H9 (cell line): ENCODE results near the gene PPP1R13L. TPM values are rescaled to one million over a fixed set of nuclear protein-coding genes. Genes with fewer than 3 reads are reported as not detected.

Source experiments
- DNase-seq: peaks from one replicate; pipeline ENCODE4 v3.0.0-alpha.2; 2017
- H2AFZ ChIP-seq: one replicate; pipeline ENCODE4 v1.6.1; 2013; ENCODE audit warnings: mild to moderate bottlenecking, low read length, control low read depth, moderate library complexity
- H2AK5ac ChIP-seq: 2 replicates; pipeline ENCODE4 v1.6.1; 2013; ENCODE audit warnings: low read length, control low read depth, mixed read lengths; ENCODE audit not compliant: insufficient read length
- H2BK120ac ChIP-seq: one replicate; pipeline ENCODE4 v1.6.1; 2013; ENCODE audit warnings: low read depth, mild to moderate bottlenecking, low read length, control low read depth, inconsistent platforms; ENCODE audit not compliant: poor library complexity, severe bottlenecking
- H2BK12ac ChIP-seq: 2 replicates; pipeline ENCODE4 v1.6.1; 2013; ENCODE audit warnings: low read length, control low read depth, mixed read lengths, low read depth; ENCODE audit not compliant: insufficient read length
- H2BK15ac ChIP-seq: 2 replicates; pipeline ENCODE4 v1.6.1; 2013; ENCODE audit warnings: low read depth, low read length, control low read depth
- H2BK20ac ChIP-seq: one replicate; pipeline ENCODE4 v1.6.1; 2013; ENCODE audit warnings: low read depth, mild to moderate bottlenecking, low read length, control low read depth, inconsistent platforms; ENCODE audit not compliant: poor library complexity, severe bottlenecking
- H2BK5ac ChIP-seq: 2 replicates; pipeline ENCODE4 v1.6.1; 2013; ENCODE audit warnings: low read length, control low read depth, mixed read lengths; ENCODE audit not compliant: insufficient read length
- H3K14ac ChIP-seq: 2 replicates; pipeline ENCODE4 v1.6.1; 2013; ENCODE audit warnings: low read length, control low read depth; ENCODE audit not compliant: insufficient read depth
- H3K18ac ChIP-seq: 2 replicates; pipeline ENCODE4 v1.6.1; 2013; ENCODE audit warnings: low read depth, mild to moderate bottlenecking, mixed read lengths, low read length, control low read depth; ENCODE audit not compliant: insufficient read length
- H3K23ac ChIP-seq: 2 replicates; pipeline ENCODE4 v1.6.1; 2013; ENCODE audit warnings: low read length, control low read depth, mixed read lengths, low read depth; ENCODE audit not compliant: insufficient read length
- H3K23me2 ChIP-seq: 2 replicates; pipeline ENCODE4 v1.6.1; 2013; ENCODE audit warnings: low read depth, mild to moderate bottlenecking, mixed read lengths, low read length, control low read depth; ENCODE audit not compliant: insufficient read length, poor library complexity, severe bottlenecking
- H3K27ac ChIP-seq: 2 replicates; pipeline ENCODE4 v1.5.1; 2013; ENCODE audit warnings: low read length, control low read depth, mixed read lengths, low read depth; ENCODE audit not compliant: insufficient read length
- H3K27me3 ChIP-seq: 2 replicates; pipeline ENCODE4 v1.6.1; 2013; ENCODE audit warnings: low read length, control low read depth, inconsistent platforms; ENCODE audit not compliant: insufficient read depth
- H3K4ac ChIP-seq: 2 replicates; pipeline ENCODE4 v1.6.1; 2013; ENCODE audit warnings: low read depth, mild to moderate bottlenecking, control low read depth, inconsistent platforms, low read length, moderate library complexity
- H3K4me1 ChIP-seq: 2 replicates; pipeline ENCODE4 v1.6.1; 2013; ENCODE audit warnings: low read length, control low read depth, inconsistent platforms; ENCODE audit not compliant: insufficient read depth
- H3K4me2 ChIP-seq: 2 replicates; pipeline ENCODE4 v1.6.1; 2013; ENCODE audit warnings: low read length, control low read depth, mixed read lengths; ENCODE audit not compliant: insufficient read length, insufficient read depth
- H3K56ac ChIP-seq: 2 replicates; pipeline ENCODE4 v1.6.1; 2013; ENCODE audit warnings: low read depth, mild to moderate bottlenecking, mixed read lengths, low read length, control low read depth; ENCODE audit not compliant: insufficient read length
- H3K79me1 ChIP-seq: 2 replicates; pipeline ENCODE4 v1.6.1; 2013; ENCODE audit warnings: low read depth, mild to moderate bottlenecking, moderate library complexity, low read length, control low read depth, inconsistent platforms; ENCODE audit not compliant: insufficient read depth, poor library complexity, severe bottlenecking
- H3K79me2 ChIP-seq: 2 replicates; pipeline ENCODE4 v1.6.1; 2013; ENCODE audit warnings: low read length, control low read depth, inconsistent platforms; ENCODE audit not compliant: insufficient read depth
- H3K9ac ChIP-seq: 2 replicates; pipeline ENCODE4 v1.6.1; 2013; ENCODE audit warnings: low read length, control low read depth, mixed read lengths; ENCODE audit not compliant: insufficient read length; ENCODE audit errors: extremely low read depth
- H3K9me3 ChIP-seq: one replicate; pipeline ENCODE4 v1.6.1; 2013; ENCODE audit warnings: low read depth, low read length, inconsistent platforms; ENCODE audit not compliant: control insufficient read depth
- H3T11ph ChIP-seq: one replicate; pipeline ENCODE4 v1.6.1; 2013; ENCODE audit warnings: mild to moderate bottlenecking, low read length, control low read depth, inconsistent platforms
- H4K20me1 ChIP-seq: one replicate; pipeline ENCODE4 v1.6.1; 2013; ENCODE audit not compliant: control insufficient read depth, insufficient read length, insufficient read depth
- H4K5ac ChIP-seq: 2 replicates; pipeline ENCODE4 v1.6.1; 2013; ENCODE audit warnings: low read depth, mild to moderate bottlenecking, mixed read lengths, low read length, control low read depth; ENCODE audit not compliant: insufficient read length
- H4K8ac ChIP-seq: replicated peaks from 2 replicates; pipeline ENCODE4 v1.6.1; 2013; ENCODE audit warnings: low read length, control low read depth, mixed read lengths, low read depth; ENCODE audit not compliant: insufficient read length
- H4K91ac ChIP-seq: 2 replicates; pipeline ENCODE4 v1.6.1; 2013; ENCODE audit warnings: low read depth, mild to moderate bottlenecking, moderate library complexity, mixed read lengths, low read length, control low read depth; ENCODE audit not compliant: insufficient read length
- H3K27ac Mint-ChIP-seq, 3 experiments: 2 replicates in 2 of 3; 3 replicates in 1 of 3; pipeline ENCODE4 v1.8.0; 2020 to 2021; ENCODE audit warnings: mixed read lengths in 3 of 3, mild to moderate bottlenecking in 1 of 3, moderate library complexity in 1 of 3
- H3K27me3 Mint-ChIP-seq: 2 replicates; pipeline ENCODE4 v1.8.0; 2021; ENCODE audit warnings: low read depth, mild to moderate bottlenecking, moderate library complexity, mixed read lengths
- H3K36me3 Mint-ChIP-seq, 3 experiments: 2 replicates in 2 of 3; 3 replicates in 1 of 3; pipeline ENCODE4 v1.8.0; 2020 to 2021; ENCODE audit warnings: low read depth in 3 of 3, mixed read lengths in 3 of 3; ENCODE audit not compliant: insufficient read depth in 1 of 3
- H3K4me1 Mint-ChIP-seq, 2 experiments: 2 replicates each; pipeline ENCODE4 v1.8.0; 2020; ENCODE audit warnings: mixed read lengths in 2 of 2
- H3K4me3 Mint-ChIP-seq, 2 experiments: 2 replicates in 1 of 2; 3 replicates in 1 of 2; pipeline ENCODE4 v1.8.0; 2020 to 2021; ENCODE audit warnings: mild to moderate bottlenecking in 2 of 2, mixed read lengths in 2 of 2, moderate library complexity in 1 of 2
- H3K9me3 Mint-ChIP-seq, 2 experiments: 2 replicates in 1 of 2; 3 replicates in 1 of 2; pipeline ENCODE4 v1.8.0; 2020; ENCODE audit warnings: mild to moderate bottlenecking in 2 of 2, mixed read lengths in 2 of 2, moderate library complexity in 1 of 2
- WGBS: extraction: QIAGEN DNeasy Blood & Tissue Kit; methylation state at CpG from one replicate; pipeline ENCODE4 v1.1.7; 2013; ENCODE audit warnings: missing lambda C conversion rate, low lambda C conversion rate, mixed read lengths; ENCODE audit not compliant: insufficient read length; ENCODE audit errors: extremely low coverage; 5-methylcytosine and 5-hydroxymethylcytosine counted together
- total RNA-seq: library from RNA; stranded (reverse); gene quantifications from 2 replicates; pipeline ENCODE4 v1.2.1, GENCODE V29; 2021
- TF ChIP-seq, protein P1 (sequence below): fragments of 200-600 bp; sonication (generic); conservative IDR thresholded peaks from 3 replicates; pipeline ENCODE4 v1.8.0; 2021; ENCODE audit warnings: antibody characterized with exemption, mild to moderate bottlenecking

The PPP1R13L gene
- total RNA-seq, 1 experiment from 2014 or later = 42.6 TPM

DNA sequence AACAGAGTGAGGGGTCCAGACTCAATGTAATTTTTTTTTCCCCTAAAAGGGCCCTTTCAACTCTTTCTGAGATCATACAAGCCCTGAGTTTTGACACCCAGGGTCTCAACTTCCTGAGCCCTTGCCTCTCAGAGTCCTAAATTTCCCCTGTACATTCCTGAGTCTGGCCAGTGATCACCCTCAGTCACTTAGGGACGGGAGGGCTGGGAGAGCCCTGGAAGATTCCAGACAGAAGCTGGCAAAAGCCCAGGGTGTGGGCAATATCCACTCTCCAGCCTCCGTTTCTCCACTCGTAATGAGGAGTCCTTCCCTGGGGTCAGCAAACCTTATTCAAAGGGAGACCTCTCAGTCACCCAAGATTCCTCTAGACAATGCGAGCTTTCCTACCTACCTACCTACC lies 1.6 kb downstream of the PPP1R13L start:
- Histone ChIP-seq H2AK5ac (no peak overlapping the region), H4K8ac (no peak overlapping the region), H4K5ac (no peak overlapping the region), H3K4me1 (peaks cover 7% of the 10 kb centered on the region; the same call in 1 of the 2 replicates), H3T11ph (no peak overlapping the region), H3K27ac (no peak overlapping the region), H3K9ac (no peak overlapping the region), H3K9me3 (no peaks in the 10 kb centered on the region), H3K23ac (no peak overlapping the region), H4K91ac (no peak overlapping the region), H2BK5ac (no peak overlapping the region), H3K27me3 (no peaks in the 10 kb centered on the region), H3K79me1 (no peaks in the 10 kb centered on the region), H3K23me2 (peaks cover 23% of the 10 kb centered on the region), H2BK12ac (no peak overlapping the region), H3K56ac (no peak overlapping the region), H3K18ac (no peak overlapping the region), H3K4ac (no peak overlapping the region), H3K4me2 (peak overlapping the region; percentile 93), H4K20me1 (no peaks in the 10 kb centered on the region), H2BK15ac (no peak overlapping the region), H2BK20ac (no peak overlapping the region), H2BK120ac (no peak overlapping the region), H2AFZ (no peak overlapping the region), H3K14ac (no peak overlapping the region), H3K79me2 (no peaks in the 10 kb centered on the region; the same call in 1 of the 2 replicates)
- peaks cover 4% of the 10 kb centered on the region; the same call in 1 of the 2 replicates for H3K27me3 Mint-ChIP-seq
- TF ChIP-seq, protein P1, sequence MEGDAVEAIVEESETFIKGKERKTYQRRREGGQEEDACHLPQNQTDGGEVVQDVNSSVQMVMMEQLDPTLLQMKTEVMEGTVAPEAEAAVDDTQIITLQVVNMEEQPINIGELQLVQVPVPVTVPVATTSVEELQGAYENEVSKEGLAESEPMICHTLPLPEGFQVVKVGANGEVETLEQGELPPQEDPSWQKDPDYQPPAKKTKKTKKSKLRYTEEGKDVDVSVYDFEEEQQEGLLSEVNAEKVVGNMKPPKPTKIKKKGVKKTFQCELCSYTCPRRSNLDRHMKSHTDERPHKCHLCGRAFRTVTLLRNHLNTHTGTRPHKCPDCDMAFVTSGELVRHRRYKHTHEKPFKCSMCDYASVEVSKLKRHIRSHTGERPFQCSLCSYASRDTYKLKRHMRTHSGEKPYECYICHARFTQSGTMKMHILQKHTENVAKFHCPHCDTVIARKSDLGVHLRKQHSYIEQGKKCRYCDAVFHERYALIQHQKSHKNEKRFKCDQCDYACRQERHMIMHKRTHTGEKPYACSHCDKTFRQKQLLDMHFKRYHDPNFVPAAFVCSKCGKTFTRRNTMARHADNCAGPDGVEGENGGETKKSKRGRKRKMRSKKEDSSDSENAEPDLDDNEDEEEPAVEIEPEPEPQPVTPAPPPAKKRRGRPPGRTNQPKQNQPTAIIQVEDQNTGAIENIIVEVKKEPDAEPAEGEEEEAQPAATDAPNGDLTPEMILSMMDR = no peak
- peaks cover 2 to 6% (median 3%) of the 10 kb centered on the region in 3 experiments; a peak in 6 of 7 replicates for H3K36me3 Mint-ChIP-seq
- no CpG with 5 or more reads among the region's 4 CpGs for WGBS
- DNase-seq = no peak
- H3K4me3 Mint-ChIP-seq = peak overlapping the region; percentile 99
- H3K4me1 Mint-ChIP-seq = peaks cover 26 to 34% of the 10 kb centered on the region in 2 experiments
- no peaks in the 10 kb centered on the region; a peak in 1 of 5 replicates for H3K9me3 Mint-ChIP-seq
- no peak overlapping the region; a peak in 1 of 7 replicates for H3K27ac Mint-ChIP-seq
